GM11168 (cell line): ENCODE results near the gene ABCC1.
"Not testable (repeated sequence)": the region's sequence is repeated elsewhere in the genome, so short reads cannot be mapped to it uniquely, and the experiment has no call there.

Experiments
- in situ Hi-C: fragments of 300-500 bp; cut with MboI; formaldehyde crosslinking; loops from one replicate; pipeline ENCODE4 v1.12.0; 2022; ENCODE audit warnings: low sequenced_read_pairs; ENCODE audit not compliant: unreplicated experiment

The ABCC1 gene

GRCh38 chr16:15942931-15943690, 6.3 kb upstream of the ABCC1 start:
- in situ Hi-C loops = no loop called here

GRCh38 chr16:15946257-15947044, 3.0 kb upstream of the ABCC1 start:
- in situ Hi-C loops = no loop called here

- in situ Hi-C loops = no loop called here
Observed at GRCh38 chr16:15947983-15948509, 1.4 kb upstream of the ABCC1 start.

GRCh38 chr16:15948532-15949209, 745 bp upstream of the ABCC1 start:
- in situ Hi-C loops = no loop called here

GRCh38 chr16:15950161-15950854, 892 bp downstream of the ABCC1 start:
- in situ Hi-C loops = no loop called here

GRCh38 chr16:15950869-15951268, 1.5 kb downstream of the ABCC1 start:
- in situ Hi-C loops = no loop called here

- in situ Hi-C loops = no loop called here
Observed at GRCh38 chr16:15951852-15952251, 2.4 kb downstream of the ABCC1 start.

GRCh38 chr16:15952265-15952711, 2.9 kb downstream of the ABCC1 start:
- in situ Hi-C loops = no loop called here

GRCh38 chr16:15953477-15953876, 4.1 kb downstream of the ABCC1 start:
- in situ Hi-C loops = no loop called here

GRCh38 chr16:15953929-15954813, 4.8 kb downstream of the ABCC1 start:
- in situ Hi-C loops = no loop called here

GRCh38 chr16:15954814-15955151, 5.4 kb downstream of the ABCC1 start:
- in situ Hi-C loops = no loop called here

- in situ Hi-C loops = no loop called here
Observed at GRCh38 chr16:15955425-15955824, 6.0 kb downstream of the ABCC1 start.

- in situ Hi-C loops = not testable (repeated sequence)
Observed at GRCh38 chr16:15956106-15956505, 6.7 kb downstream of the ABCC1 start.

GRCh38 chr16:15958703-15959348, 9.4 kb downstream of the ABCC1 start:
- in situ Hi-C loops = no loop called here

GRCh38 chr16:15960124-15960971, 10.9 kb downstream of the ABCC1 start:
- in situ Hi-C loops = no loop called here

- in situ Hi-C loops = no loop called here
Observed at GRCh38 chr16:15961060-15961511, 11.7 kb downstream of the ABCC1 start.

- in situ Hi-C loops = no loop called here
Observed at GRCh38 chr16:15961571-15962090, 12.2 kb downstream of the ABCC1 start.
